Measurements from ENCODE around the gene ARF1. TPM values are rescaled to one million over a fixed set of nuclear protein-coding genes. Genes with fewer than 3 reads are reported as not detected.

ARF1 gene
- total and polyA plus RNA-seq, 2 of the 13 experiments (the other 11 are each of a cell fraction or from before 2014, with no cell fraction given), result 186 to 327 TPM

DNA sequence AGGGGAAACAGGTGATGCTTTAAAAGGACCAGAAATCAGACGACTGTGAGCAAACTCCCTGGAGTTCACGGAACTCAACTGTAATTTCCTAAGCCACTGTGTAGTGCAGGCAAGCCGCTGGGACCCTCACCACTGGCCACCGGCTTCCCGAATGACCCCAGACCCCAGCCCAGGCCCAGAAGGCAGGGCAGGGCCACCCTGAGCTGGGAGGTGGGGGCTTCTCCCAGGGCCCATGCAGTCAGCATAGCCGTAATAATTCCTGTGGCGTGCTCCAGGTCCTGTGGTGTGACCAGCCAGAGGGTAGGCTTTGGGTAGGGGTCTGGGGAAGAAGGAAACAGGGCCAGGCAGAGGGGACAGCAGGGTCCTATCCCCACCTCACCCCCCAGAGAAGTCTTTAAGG is 3.5 kb upstream of the ARF1 start:
- DNase-seq (ENCODE audit: low spot score), result no peak
- Histone ChIP-seq H3K9ac (ENCODE audit: insufficient read depth, low read depth, low read length) (no peak overlapping the region), H3K79me2 (ENCODE audit: insufficient read depth, low read length) (peaks cover 27% of the 10 kb centered on the region), H3K27me3 (ENCODE audit: control insufficient read depth in 1 of 2, insufficient read depth in 2 of 2, low read length in 2 of 2) (peaks cover 3 to 22% of the 10 kb centered on the region in 2 experiments; a peak in 3 of 5 replicates), H3K36me3 (replicated peaks in 1 of 2; ENCODE audit: control insufficient read depth in 1 of 2, insufficient read depth in 2 of 2, low read length in 2 of 2) (no peaks in the 10 kb centered on the region), H3K27ac (ENCODE audit: extremely low read length, insufficient read depth, low read length) (no peak overlapping the region), H2AFZ (ENCODE audit: low read length) (no peak overlapping the region), H3K4me2 (ENCODE audit: low read depth, low read length) (no peak overlapping the region), H3K4me3 (replicated peaks in 1 of 3; ENCODE audit: insufficient read depth in 1 of 3, low read depth in 2 of 3, low read length in 3 of 3) (no peak overlapping the region), H4K20me1 (ENCODE audit: insufficient read depth, low read length) (peaks cover 7% of the 10 kb centered on the region), H3K4me1 (ENCODE audit: insufficient read depth, low read length) (peaks cover 8% of the 10 kb centered on the region), H3K9me3 (ENCODE audit: low read length) (no peaks in the 10 kb centered on the region)
- POLR2A ChIA-PET, result no interaction called here
- ATAC-seq, result no peak
- FAIRE-seq, result no peak
- no peak for TF ChIP-seq PAWR (CRISPR knock-in tag; IDR thresholded peaks at IDR 0.05; ENCODE audit: borderline replicate concordance)
- TF ChIP-seq, protein P1, sequence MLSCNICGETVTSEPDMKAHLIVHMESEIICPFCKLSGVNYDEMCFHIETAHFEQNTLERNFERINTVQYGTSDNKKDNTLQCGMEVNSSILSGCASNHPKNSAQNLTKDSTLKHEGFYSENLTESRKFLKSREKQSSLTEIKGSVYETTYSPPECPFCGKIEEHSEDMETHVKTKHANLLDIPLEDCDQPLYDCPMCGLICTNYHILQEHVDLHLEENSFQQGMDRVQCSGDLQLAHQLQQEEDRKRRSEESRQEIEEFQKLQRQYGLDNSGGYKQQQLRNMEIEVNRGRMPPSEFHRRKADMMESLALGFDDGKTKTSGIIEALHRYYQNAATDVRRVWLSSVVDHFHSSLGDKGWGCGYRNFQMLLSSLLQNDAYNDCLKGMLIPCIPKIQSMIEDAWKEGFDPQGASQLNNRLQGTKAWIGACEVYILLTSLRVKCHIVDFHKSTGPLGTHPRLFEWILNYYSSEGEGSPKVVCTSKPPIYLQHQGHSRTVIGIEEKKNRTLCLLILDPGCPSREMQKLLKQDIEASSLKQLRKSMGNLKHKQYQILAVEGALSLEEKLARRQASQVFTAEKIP (CRISPR knock-in tag; IDR thresholded peaks at IDR 0.05; ENCODE audit: borderline replicate concordance), result no peak
- TF ChIP-seq CHCHD3 (CRISPR knock-in tag; IDR thresholded peaks at IDR 0.05), result no peak
- no peak for TF ChIP-seq SRSF1 (optimal IDR thresholded peaks at IDR 0.05; ENCODE audit: low read depth, low read length)
- TF ChIP-seq KLF16 (CRISPR knock-in tag; IDR thresholded peaks at IDR 0.05), result no peak
- TF ChIP-seq, protein P2, sequence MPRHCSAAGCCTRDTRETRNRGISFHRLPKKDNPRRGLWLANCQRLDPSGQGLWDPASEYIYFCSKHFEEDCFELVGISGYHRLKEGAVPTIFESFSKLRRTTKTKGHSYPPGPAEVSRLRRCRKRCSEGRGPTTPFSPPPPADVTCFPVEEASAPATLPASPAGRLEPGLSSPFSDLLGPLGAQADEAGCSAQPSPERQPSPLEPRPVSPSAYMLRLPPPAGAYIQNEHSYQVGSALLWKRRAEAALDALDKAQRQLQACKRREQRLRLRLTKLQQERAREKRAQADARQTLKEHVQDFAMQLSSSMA (CRISPR knock-in tag; IDR thresholded peaks at IDR 0.05), result no peak
- TF ChIP-seq SP140L (CRISPR knock-in tag; IDR thresholded peaks at IDR 0.05; ENCODE audit: borderline replicate concordance), result no peak
- TF ChIP-seq ZNF841 (CRISPR knock-in tag; IDR thresholded peaks at IDR 0.05; ENCODE audit: borderline replicate concordance), result no peak
- no peak for TF ChIP-seq SNAPC2 (CRISPR knock-in tag; IDR thresholded peaks at IDR 0.05)
- no peak for TF ChIP-seq GPN1 (CRISPR knock-in tag; IDR thresholded peaks at IDR 0.05; ENCODE audit: borderline replicate concordance)
- TF ChIP-seq SAFB2 (CRISPR knock-in tag; IDR thresholded peaks at IDR 0.05; ENCODE audit: borderline replicate concordance, low read depth), result no peak
- TF ChIP-seq NKX3-1 (CRISPR knock-in tag; IDR thresholded peaks at IDR 0.05), result no peak
- BruUV-seq (replicated peaks), result no TSS peak
- intact Hi-C loops (cut with micrococcal nuclease; ENCODE audit: unreplicated experiment), result no loop called here
- WGBS (ENCODE audit: low lambda C conversion rate), result 82% methylated on average over 5 of the region's 7 CpGs
- CTCF ChIA-PET (ENCODE audit: low intra/inter-chr PET ratio, low total read pairs), result no interaction called here
- in situ Hi-C loops (cut with HindIII; ENCODE audit: extremely low pct_ligation_motif_present, low pct_unique_long_range_greater_than_20kb), result loop anchor here (5.0 kb wide), 1 partner anchor 77 kb away; no protein-coding TSS in a partner anchor
